ENCODE data around the gene SALL4. TPM values are rescaled to one million over a fixed set of nuclear protein-coding genes. Genes with fewer than 3 reads are reported as not detected.

Gene SALL4
- polyA plus RNA-seq, 1 of the 3 experiments (the other 2 are of a cell fraction), result 0.82 TPM

- H3K9me2 ChIP-seq, result no peaks in the 10 kb centered on the region
- H3K36me3 ChIP-seq (replicated peaks in 1 of 2; ENCODE audit: control insufficient read depth in 1 of 2, insufficient read depth in 2 of 2, low read length in 1 of 2), result no peaks in the 10 kb centered on the region
- POLR2A ChIA-PET, result no interaction called here
- WGBS (ENCODE audit: low lambda C conversion rate), result 88% methylated on average over 8 of the region's 8 CpGs
- H3K9ac ChIP-seq, result no peak overlapping the region
- H3K27me3 ChIP-seq (ENCODE audit: insufficient read depth), result no peaks in the 10 kb centered on the region
- no peaks in the 10 kb centered on the region for H3K4me1 ChIP-seq (ENCODE audit: control insufficient read depth in 1 of 2, insufficient read depth in 2 of 2, low read depth in 1 of 2, low read length in 1 of 2)
- DNase-seq, result no peak
- no peaks in the 10 kb centered on the region for H4K20me1 ChIP-seq (ENCODE audit: insufficient read depth)
- no peak overlapping the region for H2AFZ ChIP-seq (ENCODE audit: low read depth)
- no peak overlapping the region for H3K27ac ChIP-seq (ENCODE audit: low read depth in 2 of 2, low read length in 1 of 2)
- no peaks in the 10 kb centered on the region for H3K79me2 ChIP-seq (ENCODE audit: insufficient read depth)
- no peak overlapping the region for H3K4me3 ChIP-seq (ENCODE audit: low read depth in 2 of 2, low read length in 1 of 2)
- no peaks in the 10 kb centered on the region for H3K9me3 ChIP-seq
- no peaks in the 10 kb centered on the region for H3F3A ChIP-seq (replicated peaks; ENCODE audit: insufficient read depth)
- CTCF ChIA-PET, result interaction anchor here (0.7 to 1.1 kb wide), 3 partner anchors 11 to 279 kb away, joined by 3 to 5 read pairs (median 4); no protein-coding TSS in a partner anchor
- no peak overlapping the region for H3K4me2 ChIP-seq
- TF ChIP-seq MEF2A (IDR thresholded peaks at IDR 0.05; ENCODE audit: borderline replicate concordance, low read depth) (no peak), SMC3 (IDR thresholded peaks at IDR 0.05; ENCODE audit: low read depth, low read length) (no peak), RCOR1 (IDR thresholded peaks at IDR 0.05; ENCODE audit: low read length) (no peak), MXI1 (IDR thresholded peaks at IDR 0.05; ENCODE audit: low read depth, low read length) (no peak), NRF1 (IDR thresholded peaks at IDR 0.05; ENCODE audit: low read depth, low read length) (no peak), CHD2 (IDR thresholded peaks at IDR 0.05; ENCODE audit: low read length, partially characterized antibody) (no peak), ELF1 (IDR thresholded peaks at IDR 0.05) (no peak), TEAD4 (IDR thresholded peaks at IDR 0.05; ENCODE audit: borderline replicate concordance, insufficient read depth) (no peak), REST (IDR thresholded peaks at IDR 0.05; ENCODE audit: low read depth, low read length) (no peak)
- TF ChIP-seq, protein P1, sequence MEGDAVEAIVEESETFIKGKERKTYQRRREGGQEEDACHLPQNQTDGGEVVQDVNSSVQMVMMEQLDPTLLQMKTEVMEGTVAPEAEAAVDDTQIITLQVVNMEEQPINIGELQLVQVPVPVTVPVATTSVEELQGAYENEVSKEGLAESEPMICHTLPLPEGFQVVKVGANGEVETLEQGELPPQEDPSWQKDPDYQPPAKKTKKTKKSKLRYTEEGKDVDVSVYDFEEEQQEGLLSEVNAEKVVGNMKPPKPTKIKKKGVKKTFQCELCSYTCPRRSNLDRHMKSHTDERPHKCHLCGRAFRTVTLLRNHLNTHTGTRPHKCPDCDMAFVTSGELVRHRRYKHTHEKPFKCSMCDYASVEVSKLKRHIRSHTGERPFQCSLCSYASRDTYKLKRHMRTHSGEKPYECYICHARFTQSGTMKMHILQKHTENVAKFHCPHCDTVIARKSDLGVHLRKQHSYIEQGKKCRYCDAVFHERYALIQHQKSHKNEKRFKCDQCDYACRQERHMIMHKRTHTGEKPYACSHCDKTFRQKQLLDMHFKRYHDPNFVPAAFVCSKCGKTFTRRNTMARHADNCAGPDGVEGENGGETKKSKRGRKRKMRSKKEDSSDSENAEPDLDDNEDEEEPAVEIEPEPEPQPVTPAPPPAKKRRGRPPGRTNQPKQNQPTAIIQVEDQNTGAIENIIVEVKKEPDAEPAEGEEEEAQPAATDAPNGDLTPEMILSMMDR (IDR thresholded peaks at IDR 0.05), result no peak
- TF ChIP-seq, protein P2, sequence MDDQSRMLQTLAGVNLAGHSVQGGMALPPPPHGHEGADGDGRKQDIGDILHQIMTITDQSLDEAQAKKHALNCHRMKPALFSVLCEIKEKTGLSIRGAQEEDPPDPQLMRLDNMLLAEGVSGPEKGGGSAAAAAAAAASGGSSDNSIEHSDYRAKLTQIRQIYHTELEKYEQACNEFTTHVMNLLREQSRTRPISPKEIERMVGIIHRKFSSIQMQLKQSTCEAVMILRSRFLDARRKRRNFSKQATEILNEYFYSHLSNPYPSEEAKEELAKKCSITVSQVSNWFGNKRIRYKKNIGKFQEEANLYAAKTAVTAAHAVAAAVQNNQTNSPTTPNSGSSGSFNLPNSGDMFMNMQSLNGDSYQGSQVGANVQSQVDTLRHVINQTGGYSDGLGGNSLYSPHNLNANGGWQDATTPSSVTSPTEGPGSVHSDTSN (IDR thresholded peaks at IDR 0.05), result no peak
Observed at GRCh38 chr20:51811514-51812128, 9.3 kb upstream of the SALL4 start.
